Left renal cortex interstitium (tissue), 4 donors: Measurements from ENCODE around the gene PDCD6IP. TPM values are rescaled to one million over a fixed set of nuclear protein-coding genes. Genes with fewer than 3 reads are reported as not detected.

ENCODE experiments used
- polyA plus RNA-seq, 4 donors: library from polyadenylated mRNA; unstranded; fragments of 120-200 nt; gene quantifications; one replicate each; pipeline ENCODE4 v1.2.1, GENCODE V29; 2013; ENCODE audit not compliant: insufficient read length in 4 of 4

PDCD6IP gene
- polyA plus RNA-seq, 4 donors = 134 to 181 (median 158) TPM

Other genes with a start within 250 kb of the PDCD6IP start
- gene CLASP2, start 80.4 kb upstream of the PDCD6IP start, polyA plus RNA-seq = 10 to 100 TPM; 44.6 to 65.9 (median 53.2) TPM